HG03064 (cell line): ENCODE data around the gene KRI1.
"Not testable (repeated sequence)": the region's sequence is repeated elsewhere in the genome, so short reads cannot be mapped to it uniquely, and the experiment has no call there.

ENCODE experiments used
- ATAC-seq: cut with Tn5 transposase; IDR thresholded peaks from one replicate; pipeline ENCODE4 v1.9.1; 2021; ENCODE audit warnings: low read depth; ENCODE audit not compliant: unreplicated experiment

KRI1 gene

DNA sequence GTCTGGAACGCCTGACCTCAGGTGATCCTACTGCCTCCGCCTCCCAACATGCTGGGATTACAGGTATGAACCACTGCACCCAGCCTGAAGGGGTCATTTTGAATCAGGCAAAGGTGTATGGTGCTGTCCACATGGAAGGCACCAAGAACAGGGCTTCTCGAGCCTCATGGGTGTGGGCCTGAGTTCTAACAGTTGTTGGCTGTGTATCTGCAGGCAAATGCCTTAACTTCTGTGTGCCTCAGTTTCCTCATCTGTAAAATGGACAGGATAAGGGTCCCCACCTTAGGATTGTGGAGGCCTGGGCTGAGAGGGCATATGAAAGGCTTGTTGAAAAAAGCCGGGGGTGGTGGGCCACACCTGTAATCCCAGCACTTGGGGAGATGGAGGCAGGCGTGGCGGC lies 12.1 kb upstream of the KRI1 start:
- no peak for ATAC-seq

DNA sequence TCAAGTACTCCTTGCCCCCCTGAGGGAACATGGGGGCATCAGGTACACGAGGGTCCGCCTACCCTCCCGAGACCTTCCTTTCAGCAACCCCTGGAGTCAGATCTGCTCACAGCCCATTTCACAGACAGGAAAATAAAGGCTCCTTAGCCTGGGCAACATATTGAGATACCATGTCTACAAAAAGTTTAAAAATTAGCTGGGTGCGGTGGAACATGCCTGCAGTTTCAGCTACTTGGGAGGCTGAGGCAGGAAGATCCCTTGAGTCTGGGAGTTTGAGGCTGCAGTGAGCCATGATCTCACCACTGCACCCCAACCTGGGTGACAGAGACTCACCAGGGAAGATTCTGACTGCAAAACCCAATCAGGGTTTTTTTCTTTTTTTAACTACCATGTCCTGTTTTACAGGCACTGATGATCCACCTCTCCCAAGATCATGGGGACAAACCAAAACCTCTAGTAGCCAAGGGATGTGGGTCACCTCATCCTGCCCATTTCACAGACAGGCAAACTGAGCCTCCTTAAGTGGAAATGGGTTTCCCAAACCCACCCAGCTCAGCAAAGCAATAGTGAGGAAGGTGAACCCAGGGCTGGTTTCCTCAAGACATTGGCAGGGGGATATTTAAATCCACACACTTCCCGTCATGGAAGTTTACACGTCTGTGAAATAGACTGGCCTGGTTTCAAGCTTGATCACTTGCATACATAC lies 9.4 kb upstream of the KRI1 start:
- ATAC-seq: no peak

DNA sequence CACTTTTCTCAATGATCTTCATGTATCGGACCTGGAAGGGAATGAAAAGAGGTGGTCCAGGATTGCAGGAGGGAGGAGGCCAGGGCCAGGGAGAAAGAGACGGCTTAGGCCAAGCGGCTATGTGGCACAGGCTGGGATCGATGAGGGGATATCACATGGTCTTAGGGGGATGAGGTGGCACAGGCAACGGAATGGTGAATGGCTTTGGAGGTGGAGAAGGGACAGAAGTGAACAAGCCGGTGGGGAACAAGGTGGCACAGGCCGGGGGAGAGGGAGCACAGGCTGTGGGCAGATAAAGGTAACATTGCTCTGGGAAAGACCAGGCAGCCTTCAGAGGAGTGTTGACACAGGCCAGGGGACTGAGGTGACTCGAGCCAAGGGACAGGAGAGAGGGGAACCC lies 8.7 kb upstream of the KRI1 start:
- ATAC-seq: no peak

DNA sequence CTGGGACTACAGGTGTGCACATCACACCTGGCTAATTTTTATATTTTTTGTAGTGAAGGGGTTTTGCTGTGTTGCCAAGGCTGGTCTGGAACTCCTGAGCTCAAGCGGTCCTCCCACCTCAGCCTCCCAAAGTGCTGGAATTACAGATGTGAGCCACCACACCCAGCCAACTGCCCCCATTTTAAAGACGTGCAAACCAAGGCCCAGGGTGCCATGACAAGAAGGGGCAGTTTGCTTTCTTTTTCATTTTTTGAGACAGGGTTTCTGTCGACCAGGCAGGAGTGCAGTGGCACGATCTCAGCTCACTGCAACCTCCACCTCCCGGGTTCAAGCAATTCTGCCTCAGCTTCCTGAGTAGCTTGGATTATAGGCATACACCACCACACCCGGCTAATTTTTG lies 8.0 kb upstream of the KRI1 start:
- not testable (repeated sequence) for ATAC-seq

DNA sequence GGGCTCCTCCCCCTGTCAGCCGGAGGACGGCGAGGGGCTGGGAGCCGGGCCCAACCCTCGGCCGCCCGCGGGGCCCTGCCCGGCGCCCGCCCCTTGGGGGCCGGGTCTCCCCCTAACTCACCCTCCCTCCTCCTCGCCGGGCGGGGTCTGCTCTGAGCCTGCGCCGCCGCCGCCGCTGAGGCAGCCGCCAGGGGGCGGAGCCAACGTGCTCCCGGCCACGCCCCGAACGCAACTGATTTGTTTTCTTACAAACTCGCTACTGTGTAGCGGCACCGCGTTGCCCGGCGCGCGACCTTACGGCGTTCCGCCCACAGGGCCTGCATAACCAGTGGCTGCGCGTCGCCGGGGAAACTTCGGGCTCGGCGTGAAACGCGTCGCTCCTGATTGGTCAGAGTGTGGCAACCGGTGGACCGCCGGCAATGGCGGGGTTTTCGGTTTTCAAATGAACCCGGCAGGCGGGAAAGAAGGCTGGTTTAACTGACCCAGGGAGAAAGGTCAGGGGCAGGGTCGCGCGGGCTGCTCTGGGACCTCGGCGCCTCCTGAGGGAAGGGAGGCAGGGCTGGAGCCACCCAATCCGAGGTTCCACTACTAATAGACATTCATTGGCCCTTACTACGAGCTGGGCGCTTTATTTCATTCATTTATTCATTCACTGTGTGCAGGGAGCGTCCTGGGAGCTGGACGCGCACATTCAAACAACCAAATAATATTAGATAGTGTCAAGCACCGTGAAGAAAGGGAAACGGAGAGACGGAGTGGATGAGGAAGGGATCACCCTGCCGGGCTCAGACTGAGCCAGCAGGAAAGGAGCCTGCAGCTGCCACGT lies 3.2 kb upstream of the KRI1 start, which contains the start of gene CDKN2D:
CDKN2D (minus strand) TSS at position 154 of the 826 bp plus-strand sequence. CDS start 326 bp downstream, outside the sequence.
- peak; percentile 57 for ATAC-seq

DNA sequence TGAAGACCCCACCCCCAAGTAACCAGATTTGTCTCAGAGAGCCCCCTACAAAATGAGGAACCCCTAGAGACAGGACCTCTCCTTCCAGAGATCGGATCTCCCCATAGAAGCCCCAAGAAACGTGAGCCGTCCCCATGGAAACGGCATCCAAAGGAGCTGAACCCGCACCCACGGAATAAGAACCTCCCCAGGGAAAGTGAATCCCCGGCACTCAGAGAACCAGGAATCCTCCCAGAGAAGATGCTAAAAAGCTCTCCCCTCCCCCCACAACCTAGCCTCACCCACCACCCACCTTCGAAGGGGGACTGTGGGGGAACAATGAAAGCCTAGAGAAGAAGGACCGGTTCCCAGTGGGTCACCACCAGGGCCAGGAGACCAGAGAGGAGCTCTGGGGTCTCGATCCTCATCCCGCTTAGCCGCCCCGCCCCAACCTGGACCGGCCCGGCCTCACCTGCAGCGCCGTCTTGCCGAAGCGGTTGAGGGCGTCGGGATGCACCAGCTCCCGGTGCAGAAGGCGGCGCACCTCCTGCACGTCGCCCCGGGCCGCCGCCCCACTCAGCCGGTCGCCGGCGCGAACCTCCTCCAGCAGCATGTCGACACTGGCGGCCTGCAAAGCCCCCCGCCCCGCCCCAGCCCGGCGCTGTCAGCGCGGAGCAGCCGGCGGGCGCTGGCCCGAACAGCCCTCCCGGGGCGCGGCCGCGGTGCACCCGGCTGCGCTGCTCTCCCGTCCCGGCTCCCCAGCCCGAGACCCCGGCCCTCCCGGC lies 2.4 kb upstream of the KRI1 start:
- ATAC-seq: peak; percentile 16

DNA sequence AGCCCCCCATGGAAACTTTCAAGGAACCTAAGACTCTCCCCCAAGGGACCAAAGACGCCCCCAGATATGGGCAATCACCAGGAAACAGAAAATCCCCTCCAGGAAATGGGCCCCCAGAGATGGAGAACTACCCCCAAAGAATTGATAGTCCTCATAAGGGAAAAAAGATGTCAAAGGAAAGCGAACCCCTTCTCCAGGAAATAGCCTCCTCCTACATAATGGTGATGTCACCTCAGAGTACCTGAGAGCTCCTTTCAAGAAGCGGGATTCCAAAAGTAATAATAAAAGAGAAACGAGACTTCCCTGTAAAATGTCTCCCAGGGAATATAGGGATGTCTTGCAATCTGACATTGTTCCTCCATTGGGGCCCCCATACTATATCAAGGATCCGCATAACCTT lies 1.8 kb upstream of the KRI1 start:
- no peak for ATAC-seq

DNA sequence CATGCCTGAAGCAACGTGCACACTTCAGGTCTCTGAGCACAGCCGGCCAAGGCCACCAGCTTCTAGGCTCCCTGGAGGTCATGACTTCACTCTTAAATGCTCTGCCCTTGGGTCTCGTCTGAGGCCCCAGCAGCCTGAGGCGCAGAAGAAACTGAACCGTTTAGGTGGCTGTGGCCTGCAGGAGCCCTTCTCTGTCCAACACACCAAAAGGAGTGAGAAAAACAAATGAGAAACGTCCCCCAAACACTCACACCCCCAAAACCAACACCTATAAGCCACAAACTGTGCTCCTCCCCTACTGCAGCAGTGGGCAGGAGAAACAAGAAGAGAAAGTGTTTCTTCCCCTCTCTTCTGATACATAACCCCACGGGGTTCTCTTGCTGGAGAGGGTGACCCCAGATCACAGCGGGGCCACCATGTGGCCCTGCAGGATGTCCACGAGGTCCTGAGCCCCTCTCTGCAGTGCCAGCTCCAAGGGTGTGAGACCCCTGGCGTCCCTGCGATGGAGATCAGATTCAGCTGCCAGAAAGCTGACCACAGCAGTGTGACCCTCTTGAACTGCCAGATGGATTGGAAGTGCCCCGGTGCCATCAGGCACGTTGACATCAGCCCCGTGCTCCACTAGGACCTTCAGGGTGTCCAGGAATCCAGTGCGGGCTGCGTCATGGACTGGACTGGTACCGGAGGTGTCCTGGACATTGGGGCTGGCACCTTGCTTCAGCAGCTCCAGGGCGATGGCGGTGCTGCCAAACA lies 1.0 kb upstream of the KRI1 start:
- no peak for ATAC-seq

DNA sequence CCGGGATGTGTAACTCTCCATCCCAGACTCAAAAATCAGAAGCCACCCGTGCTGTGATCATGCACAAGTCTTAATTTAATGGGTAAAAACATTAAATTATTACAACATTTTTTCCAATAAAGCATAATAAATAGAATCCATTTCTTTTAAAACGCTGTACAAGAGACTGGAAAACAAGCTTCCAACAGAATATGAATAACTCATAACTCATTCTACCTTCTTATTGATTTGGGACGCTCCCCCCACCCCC lies 523 bp upstream of the KRI1 start:
- ATAC-seq: no peak

DNA sequence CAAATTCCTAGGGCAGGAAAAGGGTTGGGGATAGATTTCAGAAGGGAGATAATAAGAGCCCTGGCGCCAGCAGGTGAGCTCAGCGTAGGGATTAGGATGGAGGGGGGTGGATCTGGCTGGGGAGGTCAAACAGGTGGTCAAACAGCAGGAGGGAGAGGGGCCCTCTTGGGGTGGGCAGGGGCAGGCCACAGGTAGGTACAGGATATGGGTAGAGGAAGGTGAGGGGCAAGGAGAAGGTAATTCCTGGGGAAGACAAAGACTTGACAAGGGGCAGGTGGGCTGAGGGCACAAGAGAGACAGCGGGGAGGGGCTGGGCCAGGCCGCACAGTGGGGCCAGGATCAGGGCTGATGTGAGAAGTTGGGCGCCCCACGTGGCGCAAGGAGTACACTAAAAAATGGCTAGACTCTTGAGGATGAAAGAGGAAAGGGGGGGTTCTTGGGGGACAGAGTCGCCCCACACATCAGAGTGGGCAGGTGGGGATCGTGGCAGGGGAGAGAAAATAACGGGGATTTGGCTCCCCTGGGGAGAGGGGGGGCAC lies 713 bp downstream of the KRI1 start:
- ATAC-seq: no peak

DNA sequence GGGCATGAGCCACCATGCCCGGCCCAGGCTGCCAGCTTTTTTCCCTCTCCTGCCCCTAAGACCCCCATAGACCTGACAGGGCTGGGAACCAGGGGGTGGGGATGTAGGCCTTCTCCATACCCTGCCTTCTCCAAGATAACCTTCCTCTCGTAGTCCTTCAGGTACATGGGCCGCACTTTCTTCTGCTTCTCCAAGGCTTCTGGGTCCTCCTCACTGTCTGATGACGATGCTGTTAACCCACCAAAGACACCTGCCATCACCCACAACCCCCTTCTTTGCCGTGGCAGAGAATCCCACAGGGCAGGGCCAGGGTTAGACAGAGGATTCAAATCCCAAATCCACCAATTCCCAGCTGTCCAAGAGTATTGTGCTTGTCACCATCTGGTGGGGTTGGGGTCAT lies 3.2 kb downstream of the KRI1 start:
- no peak for ATAC-seq

DNA sequence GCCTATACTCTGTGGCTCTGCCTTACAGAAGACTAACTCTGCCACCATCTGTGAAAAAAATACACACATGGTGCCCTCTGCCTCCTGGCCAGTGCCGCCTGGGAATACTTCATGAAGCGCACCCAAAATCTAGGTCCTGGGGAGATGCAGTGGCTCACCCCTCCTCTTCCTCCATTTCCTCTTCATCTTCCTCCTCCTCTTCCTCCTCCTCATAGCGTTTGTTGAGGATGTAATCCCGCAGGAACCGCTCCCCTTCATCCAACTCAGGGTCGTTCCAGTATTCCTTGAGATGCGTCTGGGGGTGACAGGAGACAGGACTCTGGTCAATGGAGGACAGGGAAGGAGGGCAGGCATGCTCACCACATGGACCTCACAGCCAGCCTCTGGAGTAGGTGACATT lies 5.7 kb downstream of the KRI1 start:
- no peak for ATAC-seq

DNA sequence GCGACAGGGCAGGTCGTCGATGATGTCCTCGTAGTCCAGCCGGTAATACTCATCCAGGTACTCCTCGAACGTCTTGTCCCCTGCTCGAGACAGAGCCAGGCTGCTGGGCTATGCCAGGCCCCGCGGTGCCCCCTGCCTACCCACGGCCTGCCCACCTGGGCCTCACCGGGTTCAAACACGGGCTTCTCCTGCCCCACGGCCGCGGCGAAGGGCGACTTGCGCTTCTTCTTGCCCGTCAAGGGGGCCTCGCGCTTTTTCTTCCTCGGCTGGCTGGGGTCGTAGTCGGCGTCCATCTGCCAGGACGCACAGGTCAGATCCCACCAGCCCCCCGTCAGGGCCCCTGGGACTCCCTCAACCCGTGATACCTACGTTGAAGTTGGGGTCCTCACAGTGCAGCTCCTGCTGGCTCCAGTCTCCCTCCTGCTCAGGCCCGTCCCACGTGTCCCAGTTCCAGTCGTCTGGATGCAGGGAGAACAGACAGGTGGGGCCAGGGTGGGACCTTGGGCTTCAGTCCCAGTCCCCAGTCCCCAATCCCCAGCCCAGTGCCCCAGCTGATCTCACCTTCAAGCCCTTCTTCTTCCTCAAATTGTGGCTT lies 8.1 kb downstream of the KRI1 start:
- no peak for ATAC-seq

DNA sequence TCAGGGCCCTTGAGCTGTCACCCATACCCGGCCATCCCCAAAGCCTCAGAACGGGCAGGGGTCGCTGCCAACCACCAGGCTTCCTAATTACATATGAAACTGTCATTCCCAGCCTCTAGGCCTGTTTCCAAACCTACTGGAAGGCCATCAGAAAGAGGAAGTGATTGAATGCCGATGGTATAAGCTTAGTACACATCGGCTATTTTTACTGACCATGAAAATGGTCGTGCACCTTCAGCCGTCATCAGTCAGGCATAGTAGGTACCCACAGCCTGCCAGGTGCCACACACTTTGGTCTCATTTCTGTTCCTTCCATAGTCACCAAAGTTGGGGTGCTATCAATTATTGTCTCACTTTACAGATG lies 10.2 kb downstream of the KRI1 start:
- ATAC-seq: no peak

DNA sequence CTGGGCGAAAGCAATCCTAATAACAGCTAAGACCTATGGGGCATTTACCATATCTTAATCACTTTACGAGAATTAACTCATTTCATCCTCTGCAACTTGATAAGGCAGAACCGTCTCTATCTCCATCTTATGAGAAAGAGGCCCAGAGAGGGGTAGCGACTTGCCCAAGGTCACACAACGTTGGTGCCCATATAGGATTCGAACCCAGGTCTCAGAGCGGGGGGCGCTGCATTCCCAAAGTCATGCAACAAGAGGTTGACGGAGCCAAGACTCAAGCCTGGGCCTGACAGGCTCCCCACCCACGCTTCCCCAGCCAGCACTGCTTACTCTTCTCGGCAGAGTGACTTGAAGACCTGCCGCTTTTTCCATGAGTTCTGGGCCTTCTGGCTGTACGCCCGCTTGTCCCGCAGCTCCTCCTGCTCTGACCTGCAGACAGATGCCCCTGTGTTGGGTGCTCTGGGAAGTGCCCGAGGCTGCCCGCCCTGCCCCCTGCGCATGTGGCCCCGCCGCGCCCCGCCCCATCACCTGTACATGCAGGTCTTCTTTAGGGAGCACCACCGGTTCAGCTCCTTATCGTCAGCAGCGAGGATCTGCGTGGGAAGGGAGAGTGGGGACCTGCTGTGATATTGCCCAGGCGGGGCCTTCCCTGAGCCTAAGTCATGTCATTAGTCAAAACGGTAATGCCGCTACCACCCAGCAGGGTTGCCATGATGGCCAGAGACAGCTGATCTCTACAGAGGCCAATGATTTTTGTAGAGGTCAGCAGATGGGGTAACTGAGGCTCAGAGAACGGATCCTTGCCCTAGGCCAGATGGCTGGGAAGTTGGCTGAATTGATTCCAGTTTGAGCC lies 10.8 kb downstream of the KRI1 start:
- no peak for ATAC-seq

DNA sequence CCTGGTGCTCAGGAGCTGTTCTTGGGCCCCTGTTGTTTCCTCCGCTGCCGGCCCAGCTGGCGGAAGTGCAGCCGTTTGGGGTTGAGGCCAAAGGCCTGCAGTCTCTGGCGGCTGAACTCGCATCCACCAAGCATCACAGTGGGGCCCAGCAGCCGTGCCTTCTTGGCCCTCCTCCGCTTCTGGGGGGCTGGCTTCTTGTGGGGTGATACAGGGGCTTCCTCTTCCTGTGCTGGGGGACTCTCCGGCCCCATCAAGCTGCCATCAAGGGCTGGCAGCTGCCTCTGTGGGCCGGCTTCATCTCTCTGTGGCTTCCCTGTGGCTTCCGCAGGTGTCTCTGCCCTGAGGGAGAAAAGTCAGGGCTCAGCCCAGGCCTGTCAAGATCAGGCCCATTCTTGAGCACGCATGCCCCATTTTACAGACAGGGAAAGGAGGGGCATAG lies 11.8 kb downstream of the KRI1 start:
- no peak for ATAC-seq

DNA sequence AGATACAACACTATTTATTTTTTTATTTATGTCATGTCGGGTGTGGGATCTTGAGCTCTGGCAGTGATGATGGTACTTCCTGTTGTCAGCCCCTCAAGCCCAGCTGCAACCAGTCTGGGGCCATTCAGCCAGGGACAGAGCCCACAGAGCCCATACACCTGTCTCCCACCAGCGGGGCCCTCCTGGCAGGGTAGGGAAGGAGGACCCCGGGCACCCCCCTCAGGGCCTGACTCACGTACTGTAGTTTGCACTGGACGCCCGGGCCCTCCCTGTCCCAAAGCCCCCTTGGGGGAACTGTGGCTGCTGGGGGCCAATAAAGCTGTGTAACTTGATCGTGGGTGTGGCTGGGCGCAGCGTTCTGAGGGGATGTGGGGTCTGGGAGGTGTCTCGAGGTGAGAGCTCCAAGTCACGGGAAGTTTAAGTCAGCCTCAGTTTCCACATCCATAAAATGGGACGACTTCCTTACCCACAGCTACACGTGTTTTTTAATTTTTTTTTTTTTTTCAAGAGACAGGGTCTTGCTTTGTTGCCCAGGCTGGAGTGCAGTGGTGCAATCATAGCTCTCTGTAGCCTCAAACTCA lies 12.6 kb downstream of the KRI1 start:
- no peak for ATAC-seq

DNA sequence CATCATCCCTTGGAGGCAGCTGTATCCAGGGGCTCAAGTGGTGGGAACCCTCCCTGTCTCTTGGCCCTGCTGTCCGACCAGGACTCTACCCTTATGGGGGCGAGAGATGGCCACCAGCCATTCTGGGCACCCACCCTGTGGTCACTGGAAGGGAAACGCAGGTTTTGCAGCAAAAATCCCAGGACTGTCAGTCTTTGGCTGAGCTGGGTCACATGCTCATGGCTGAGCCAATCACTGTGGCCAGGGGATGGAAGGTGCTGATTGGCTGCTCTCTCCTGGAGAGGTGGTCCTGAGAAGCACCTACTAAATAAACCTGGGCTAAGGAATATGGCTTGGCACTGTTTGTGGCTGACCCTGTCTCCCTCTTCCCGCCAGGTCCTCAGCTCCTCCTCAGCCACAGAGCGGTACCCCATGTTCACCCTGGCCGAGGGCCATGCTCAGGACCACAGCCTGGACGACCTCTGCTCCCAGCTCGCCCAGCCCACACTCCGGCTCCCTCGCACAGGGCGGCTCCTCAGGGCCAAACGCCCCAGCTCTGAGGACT lies 13.2 kb downstream of the KRI1 start:
- ATAC-seq: no peak
